GM10266 (cell line): ENCODE results near the gene IRF2.
"Not testable (repeated sequence)": the region's sequence is repeated elsewhere in the genome, so short reads cannot be mapped to it uniquely, and the experiment has no call there.

ENCODE experiments used
- DNase-seq: peaks from one replicate; pipeline ENCODE4 v3.0.0; 2012; ENCODE audit errors: extremely low spot score
- CTCF ChIP-seq: IDR thresholded peaks from 2 replicates; pipeline ENCODE4 v1.5.1; 2012; ENCODE audit warnings: mild to moderate bottlenecking, low read depth; ENCODE audit not compliant: control insufficient read depth, insufficient read depth; ENCODE audit errors: missing control alignments

The IRF2 gene

GRCh38 chr4:184344899-184345572, 129.3 kb downstream of the IRF2 start:
- DNase-seq = no peak
- no peak for TF ChIP-seq CTCF

- no peak for DNase-seq
- no peak for TF ChIP-seq CTCF
Measured at GRCh38 chr4:184344435-184344834, 129.9 kb downstream of the IRF2 start.

- TF ChIP-seq CTCF = no peak
- DNase-seq = no peak
Measured at GRCh38 chr4:184343502-184344177, 130.7 kb downstream of the IRF2 start.

GRCh38 chr4:184342857-184343237, 131.5 kb downstream of the IRF2 start:
- DNase-seq = not testable (repeated sequence)

GRCh38 chr4:184342167-184342856, 132.0 kb downstream of the IRF2 start:
- DNase-seq = no peak
- no peak for TF ChIP-seq CTCF

GRCh38 chr4:184339398-184340193, 134.8 kb downstream of the IRF2 start:
- DNase-seq = not testable (repeated sequence)

- TF ChIP-seq CTCF = no peak
- DNase-seq = no peak
Measured at GRCh38 chr4:184337907-184338306, 136.4 kb downstream of the IRF2 start.
